Body of pancreas (tissue), 4 donors: Measurements from ENCODE around the gene SKIL. TPM values are rescaled to one million over a fixed set of nuclear protein-coding genes. Genes with fewer than 3 reads are reported as not detected.

Experiments used
- ATAC-seq: fragments of 150-250 bp; one replicate; pipeline ENCODE4 v1.9.1; 2016
- DNase-seq, 4 donors: peaks; one replicate each; pipeline ENCODE4 v3.0.0-alpha.2; 2019
- H3K27ac ChIP-seq, 4 donors: fragments of 200-600 bp; sonication (generic); 1 replicate in 3 of 4; 2 replicates in 1 of 4; pipeline versions ENCODE4 v1.5.1 to v1.6.1; 2016 to 2019; ENCODE audit warnings: mild to moderate bottlenecking in 1 of 4, mixed read lengths in 1 of 4, moderate library complexity in 1 of 4
- H3K27me3 ChIP-seq, 2 donors: fragments of 200-600 bp; sonication (generic); one replicate each; pipeline ENCODE4 v1.6.0; 2016; ENCODE audit warnings: mild to moderate bottlenecking in 1 of 2
- H3K36me3 ChIP-seq, 2 donors: fragments of 200-600 bp; sonication (generic); replicated peaks in 1 of 2; 2 replicates each; pipeline ENCODE4 v1.5.1; 2016; ENCODE audit warnings: low read depth in 2 of 2; ENCODE audit not compliant: insufficient read depth in 1 of 2
- H3K4me1 ChIP-seq: fragments of 200-600 bp; sonication (generic); one replicate; pipeline ENCODE4 v1.6.0; 2016
- H3K4me3 ChIP-seq, 2 donors: fragments of 200-600 bp; sonication (generic); 1 replicate in 1 of 2; 2 replicates in 1 of 2; pipeline ENCODE4 v1.5.1; 2016 to 2019
- H3K9me3 ChIP-seq, 3 donors: fragments of 200-600 bp; sonication (generic); 1 replicate in 2 of 3; 2 replicates in 1 of 3; pipeline ENCODE4 v1.5.1; 2016
- CTCF ChIP-seq, 7 experiments: fragments of 450-650 bp in 4 of 7; fragments of 200-600 bp in 3 of 7; sonication (generic) in 3 of 7; IDR thresholded peaks; one replicate each; pipeline ENCODE4 v1.5.1; 2016 to 2019; ENCODE audit warnings: antibody characterized with exemption in 7 of 7
- POLR2A ChIP-seq, 3 donors: fragments of 450-650 bp; IDR thresholded peaks; one replicate each; pipeline ENCODE4 v1.6.1; 2016; ENCODE audit warnings: antibody characterized with exemption in 3 of 3, mild to moderate bottlenecking in 2 of 3
- WGBS, 2 donors: methylation state at CpG; one replicate each; pipeline ENCODE4 v1.1.5; 2017; 5-methylcytosine and 5-hydroxymethylcytosine counted together
- intact Hi-C: fragments of 100-400 bp; cut with DNase I; formaldehyde crosslinking; loops from one replicate; pipeline ENCODE4 v1.15.1; 2023
- total RNA-seq, 2 donors: library from RNA; depleted of rRNA; stranded (reverse); fragments of >200 nt; gene quantifications; one replicate each; pipeline ENCODE4 v1.1.0, GENCODE V29; 2016

SKIL gene
- total RNA-seq, 2 donors from 2014 or later, result 17.5 to 22.6 TPM

- Histone ChIP-seq H3K4me3 (no peak overlapping the region), H3K27ac (no peak overlapping the region), H3K27me3 (no peaks in the 10 kb centered on the region), H3K9me3 (no peaks in the 10 kb centered on the region), H3K36me3 (no peaks in the 10 kb centered on the region), H3K4me1 (peaks cover 72% of the 10 kb centered on the region)
- WGBS, 2 donors, result 89 to 92% methylated on average over 5 of the region's 5 CpGs
- DNase-seq (no peak), ATAC-seq (no peak)
- intact Hi-C loops, result loop anchor here (10.0 kb wide), 1 partner anchor 46 kb away; no protein-coding TSS in a partner anchor
- TF ChIP-seq CTCF (IDR thresholded peaks at IDR 0.05) (no peak), POLR2A (IDR thresholded peaks at IDR 0.05) (no peak)
Measured at GRCh38 chr3:170360466-170360865, 3.0 kb downstream of the SKIL start.

- no peak for ATAC-seq
- 53 to 69% methylated on average over 5 of the region's 5 CpGs for WGBS, 2 donors
- peaks cover 69% of the 10 kb centered on the region for H3K4me1 ChIP-seq
- no peak for DNase-seq
- no peaks in the 10 kb centered on the region for H3K27me3 ChIP-seq
- H3K36me3 ChIP-seq, result no peaks in the 10 kb centered on the region
- TF ChIP-seq CTCF (IDR thresholded peaks at IDR 0.05), result no peak
- TF ChIP-seq POLR2A (IDR thresholded peaks at IDR 0.05), result no peak
- H3K9me3 ChIP-seq, result no peaks in the 10 kb centered on the region
- intact Hi-C loops, result loop anchor here (10.0 kb wide), 1 partner anchor 46 kb away; no protein-coding TSS in a partner anchor
- H3K27ac ChIP-seq, result no peak overlapping the region
- no peak overlapping the region for H3K4me3 ChIP-seq
Measured at GRCh38 chr3:170360916-170361315, 3.4 kb downstream of the SKIL start.

- Histone ChIP-seq H3K27ac (no peak overlapping the region), H3K4me3 (no peak overlapping the region), H3K36me3 (no peaks in the 10 kb centered on the region), H3K9me3 (no peaks in the 10 kb centered on the region), H3K27me3 (no peaks in the 10 kb centered on the region), H3K4me1 (peaks cover 64% of the 10 kb centered on the region)
- WGBS, 2 donors, result 61 to 64% methylated on average over 6 of the region's 6 CpGs
- ATAC-seq (no peak), DNase-seq (no peak)
- intact Hi-C loops, result loop anchor here (10.0 kb wide), 1 partner anchor 47 kb away; no protein-coding TSS in a partner anchor
- TF ChIP-seq POLR2A (IDR thresholded peaks at IDR 0.05) (no peak), CTCF (IDR thresholded peaks at IDR 0.05) (no peak)
Measured at GRCh38 chr3:170361711-170362110, 4.2 kb downstream of the SKIL start.

- Histone ChIP-seq H3K9me3 (no peaks in the 10 kb centered on the region), H3K4me3 (no peak overlapping the region), H3K4me1 (peaks cover 62% of the 10 kb centered on the region), H3K36me3 (no peaks in the 10 kb centered on the region), H3K27ac (no peak overlapping the region), H3K27me3 (no peaks in the 10 kb centered on the region)
- DNase-seq, result no peak
- TF ChIP-seq CTCF (IDR thresholded peaks at IDR 0.05), result no peak
- no peak for TF ChIP-seq POLR2A (IDR thresholded peaks at IDR 0.05)
- ATAC-seq, result no peak
- 83 to 99% methylated on average over 11 of the region's 11 CpGs for WGBS, 2 donors
- intact Hi-C loops, result loop anchor here (10.0 kb wide), 1 partner anchor 49 kb away; no protein-coding TSS in a partner anchor
Measured at GRCh38 chr3:170363471-170363994, 6.0 kb downstream of the SKIL start.

GRCh38 chr3:170364965-170365364 lies 7.5 kb downstream of the SKIL start:
- ATAC-seq, result no peak
- WGBS, 2 donors, result 78 to 86% methylated on average over 4 of the region's 4 CpGs
- intact Hi-C loops, result loop anchor here (10.0 kb wide), 1 partner anchor 50 kb away; no protein-coding TSS in a partner anchor
- H3K4me1 ChIP-seq, result peaks cover 47% of the 10 kb centered on the region
- no peak overlapping the region for H3K4me3 ChIP-seq
- H3K27ac ChIP-seq, result no peak overlapping the region
- no peaks in the 10 kb centered on the region for H3K36me3 ChIP-seq
- H3K9me3 ChIP-seq, result no peaks in the 10 kb centered on the region
- H3K27me3 ChIP-seq, result no peaks in the 10 kb centered on the region
- DNase-seq, result no peak
- no peak for TF ChIP-seq POLR2A (IDR thresholded peaks at IDR 0.05)
